ENCODE data around the gene HS6ST2.

HS6ST2 gene

GRCh38 chrX:132704769-132705168 is 253.7 kb downstream of the HS6ST2 start:
- no peak for TF ChIP-seq CTCF (IDR thresholded peaks at IDR 0.05; ENCODE audit: insufficient read depth, low read depth, low read length, missing control alignments)
- no peak for DNase-seq (ENCODE audit: low read depth)

GRCh38 chrX:132694382-132694781 is 264.0 kb downstream of the HS6ST2 start:
- TF ChIP-seq CTCF (IDR thresholded peaks at IDR 0.05; ENCODE audit: insufficient read depth, low read depth, low read length, missing control alignments): no peak
- H3K4me3 ChIP-seq (ENCODE audit: low read depth, low read length): no peak overlapping the region
- no peak for DNase-seq (ENCODE audit: low read depth)

More at GRCh38 chrX:132704769-132705168, 253.7 kb downstream of the HS6ST2 start:
- no peak overlapping the region for H3K4me3 ChIP-seq (ENCODE audit: low read depth, low read length)

GRCh38 chrX:132692526-132692925 is 265.9 kb downstream of the HS6ST2 start:
- no peak for DNase-seq (ENCODE audit: low read depth)
- no peak overlapping the region for H3K4me3 ChIP-seq (ENCODE audit: low read depth, low read length)
- TF ChIP-seq CTCF (IDR thresholded peaks at IDR 0.05; ENCODE audit: insufficient read depth, low read depth, low read length, missing control alignments): no peak

GRCh38 chrX:132692066-132692465 is 266.4 kb downstream of the HS6ST2 start:
- no peak for DNase-seq (ENCODE audit: low read depth)
- no peak for TF ChIP-seq CTCF (IDR thresholded peaks at IDR 0.05; ENCODE audit: insufficient read depth, low read depth, low read length, missing control alignments)

GRCh38 chrX:132689612-132690563 is 268.5 kb downstream of the HS6ST2 start:
- no peak overlapping the region for H3K4me3 ChIP-seq (ENCODE audit: low read depth, low read length)
- no peak for TF ChIP-seq CTCF (IDR thresholded peaks at IDR 0.05; ENCODE audit: insufficient read depth, low read depth, low read length, missing control alignments)
- no peak for DNase-seq (ENCODE audit: low read depth)

More at GRCh38 chrX:132692066-132692465, 266.4 kb downstream of the HS6ST2 start:
- no peak overlapping the region for H3K4me3 ChIP-seq (ENCODE audit: low read depth, low read length)

GRCh38 chrX:132685276-132685675 is 273.2 kb downstream of the HS6ST2 start:
- no peak for DNase-seq (ENCODE audit: low read depth)
- no peak for TF ChIP-seq CTCF (IDR thresholded peaks at IDR 0.05; ENCODE audit: insufficient read depth, low read depth, low read length, missing control alignments)
- no peak overlapping the region for H3K4me3 ChIP-seq (ENCODE audit: low read depth, low read length)

Data from GM12865 (cell line).